Hepatocyte (in vitro differentiated cells): ENCODE results near the gene PAPPA2.

ENCODE experiments used
- EZH2 ChIP-seq: fragments of 200-600 bp; sonication (generic); IDR thresholded peaks from 2 replicates; pipeline ENCODE4 v1.6.1; 2016; ENCODE audit warnings: antibody characterized with exemption, mild to moderate bottlenecking, borderline replicate concordance
- EZH2phosphoT487 ChIP-seq: fragments of 200-600 bp; sonication (generic); IDR thresholded peaks from one replicate; pipeline ENCODE4 v1.6.1; 2018; ENCODE audit warnings: antibody characterized with exemption, mild to moderate bottlenecking, low read depth, moderate library complexity; ENCODE audit not compliant: unreplicated experiment, severe bottlenecking
- TF ChIP-seq, protein P1 (sequence below): fragments of 200-600 bp; sonication (generic); IDR thresholded peaks from 2 replicates; pipeline ENCODE4 v1.5.1; 2016; ENCODE audit warnings: antibody characterized with exemption, mild to moderate bottlenecking; ENCODE audit not compliant: poor library complexity

DNA sequence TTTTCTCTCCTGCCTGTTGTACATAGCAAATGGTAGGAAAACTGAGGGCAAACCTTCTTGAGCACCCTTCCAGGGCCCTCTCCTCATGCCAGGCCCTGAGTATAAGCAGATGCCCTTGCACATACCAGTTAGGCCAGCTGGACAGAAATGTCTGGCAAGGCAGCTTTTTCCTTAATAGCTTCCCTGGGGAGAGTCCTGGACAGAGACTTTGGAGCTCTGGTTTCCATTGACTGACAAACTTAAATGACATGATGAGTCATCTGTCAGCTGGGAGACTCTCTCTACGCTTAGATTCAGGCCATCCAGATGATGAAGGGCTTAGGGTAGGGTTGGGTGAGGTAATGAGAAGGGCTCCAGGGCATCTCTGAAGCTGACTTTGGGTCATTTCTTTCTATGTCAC, 384.1 kb downstream of the PAPPA2 start:
- TF ChIP-seq, protein P1, sequence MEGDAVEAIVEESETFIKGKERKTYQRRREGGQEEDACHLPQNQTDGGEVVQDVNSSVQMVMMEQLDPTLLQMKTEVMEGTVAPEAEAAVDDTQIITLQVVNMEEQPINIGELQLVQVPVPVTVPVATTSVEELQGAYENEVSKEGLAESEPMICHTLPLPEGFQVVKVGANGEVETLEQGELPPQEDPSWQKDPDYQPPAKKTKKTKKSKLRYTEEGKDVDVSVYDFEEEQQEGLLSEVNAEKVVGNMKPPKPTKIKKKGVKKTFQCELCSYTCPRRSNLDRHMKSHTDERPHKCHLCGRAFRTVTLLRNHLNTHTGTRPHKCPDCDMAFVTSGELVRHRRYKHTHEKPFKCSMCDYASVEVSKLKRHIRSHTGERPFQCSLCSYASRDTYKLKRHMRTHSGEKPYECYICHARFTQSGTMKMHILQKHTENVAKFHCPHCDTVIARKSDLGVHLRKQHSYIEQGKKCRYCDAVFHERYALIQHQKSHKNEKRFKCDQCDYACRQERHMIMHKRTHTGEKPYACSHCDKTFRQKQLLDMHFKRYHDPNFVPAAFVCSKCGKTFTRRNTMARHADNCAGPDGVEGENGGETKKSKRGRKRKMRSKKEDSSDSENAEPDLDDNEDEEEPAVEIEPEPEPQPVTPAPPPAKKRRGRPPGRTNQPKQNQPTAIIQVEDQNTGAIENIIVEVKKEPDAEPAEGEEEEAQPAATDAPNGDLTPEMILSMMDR: no peak
- TF ChIP-seq EZH2phosphoT487 (no peak), EZH2 (no peak)
